HG02759 (cell line): ENCODE results near the gene DPP7.
A peak's percentile ranks its signal among the peaks of the same experiment; 100 is the strongest.
"Not testable (repeated sequence)": the region's sequence is repeated elsewhere in the genome, so short reads cannot be mapped to it uniquely, and the experiment has no call there.

Experiments
- ATAC-seq: cut with Tn5 transposase; IDR thresholded peaks from one replicate; pipeline ENCODE4 v1.9.1; 2021; ENCODE audit warnings: mild to moderate bottlenecking, moderate library complexity; ENCODE audit not compliant: unreplicated experiment

Gene DPP7

GRCh38 chr9:137130176-137130755 is 15.7 kb upstream of the DPP7 start:
- ATAC-seq = peak; percentile 30

- peak; percentile 84 for ATAC-seq
These were observed 15.1 kb upstream of the DPP7 start for GRCh38 chr9:137129456-137130175.

- ATAC-seq = peak; percentile 17
These were observed 14.4 kb upstream of the DPP7 start for GRCh38 chr9:137128862-137129455.

GRCh38 chr9:137128158-137128861 is 13.8 kb upstream of the DPP7 start:
- ATAC-seq = no peak

GRCh38 chr9:137127301-137128157 is 13.0 kb upstream of the DPP7 start:
- no peak for ATAC-seq

GRCh38 chr9:137126786-137127185 is 12.3 kb upstream of the DPP7 start:
- no peak for ATAC-seq

GRCh38 chr9:137123952-137124462 is 9.5 kb upstream of the DPP7 start:
- ATAC-seq = not testable (repeated sequence)

GRCh38 chr9:137123468-137123837 is 8.9 kb upstream of the DPP7 start:
- no peak for ATAC-seq

- ATAC-seq = not testable (repeated sequence)
These were observed 8.4 kb upstream of the DPP7 start for GRCh38 chr9:137122796-137123467.

GRCh38 chr9:137121927-137122795 is 7.6 kb upstream of the DPP7 start:
- not testable (repeated sequence) for ATAC-seq

- ATAC-seq = not testable (repeated sequence)
These were observed 3.6 kb upstream of the DPP7 start for GRCh38 chr9:137118092-137118603.

- ATAC-seq = no peak
These were observed 2.8 kb upstream of the DPP7 start for GRCh38 chr9:137117269-137117731.

- no peak for ATAC-seq
These were observed 2.2 kb upstream of the DPP7 start for GRCh38 chr9:137116728-137117127.

- ATAC-seq = no peak
These were observed 1.5 kb upstream of the DPP7 start for GRCh38 chr9:137116027-137116507.

- no peak for ATAC-seq
These were observed 977 bp upstream of the DPP7 start for GRCh38 chr9:137115394-137116026.

- ATAC-seq = peak; percentile 6
These were observed 317 bp downstream of the DPP7 start for GRCh38 chr9:137114220-137114612.

- ATAC-seq = no peak
These were observed 961 bp downstream of the DPP7 start for GRCh38 chr9:137113385-137114159.
